Naive thymus-derived CD4-positive, alpha-beta T cell (primary cell): ENCODE results near the gene KIAA1671. TPM values are rescaled to one million over a fixed set of nuclear protein-coding genes. Genes with fewer than 3 reads are reported as not detected.

Source experiments
- polyA plus RNA-seq, 2 donors: library from polyadenylated mRNA; unstranded; fragments of 300-500 nt; fragmentation: Illumina TruSeq; gene quantifications; one replicate each; pipeline ENCODE4 v1.2.3, GENCODE V29; 2021
- total RNA-seq, 6 experiments: library from RNA in 5 of 6; stranded (reverse) in 5 of 6; gene quantifications; 1 replicate in 5 of 6; 2 replicates in 1 of 6; pipeline ENCODE4 v1.2.3 and lab custom pipeline; 2021 to 2026

Gene KIAA1671
- total and polyA plus RNA-seq, 7 experiments from 2014 or later: 0.47 to 19.0 (median 4.2) TPM

Other genes starting within 250 kb of the KIAA1671 start
- gene PIWIL3, start 178.0 kb upstream of the KIAA1671 start, total RNA-seq: not detected
- not detected for gene PIWIL3, start 178.0 kb upstream of the KIAA1671 start, polyA plus RNA-seq
- gene SGSM1, start 146.5 kb upstream of the KIAA1671 start, total RNA-seq: 1 to 10 TPM in 4 of 5 experiments, under 1 TPM in 1; 0.29 to 3.3 (median 2.9) TPM
- gene SGSM1, start 146.5 kb upstream of the KIAA1671 start, polyA plus RNA-seq: under 1 TPM; 0.43 to 0.52 TPM
- gene LHFPL7, start 6.0 kb upstream of the KIAA1671 start, total RNA-seq: not detected
- gene LHFPL7, start 6.0 kb upstream of the KIAA1671 start, polyA plus RNA-seq: not detected
- gene CRYBB3, start 247.1 kb downstream of the KIAA1671 start, total RNA-seq: not detected
- not detected for gene CRYBB3, start 247.1 kb downstream of the KIAA1671 start, polyA plus RNA-seq